Endothelial cell of umbilical vein (primary cell): Measurements from ENCODE around the gene SLC4A2. TPM values are rescaled to one million over a fixed set of nuclear protein-coding genes. Genes with fewer than 3 reads are reported as not detected.

Experiments
- BruUV-seq: library from RNA; stranded (reverse); fragments of 400-500 nt; replicated peaks from 2 replicates; lab custom pipeline; 2021; lab: Mats Ljungman, UMichigan
- CTCF ChIA-PET: fragments of 300-600, 350-600 bp; sonication (Branson Sonifier 250); formaldehyde crosslinking; loops from one replicate; lab custom pipeline; 2021; ENCODE audit warnings: antibody characterized with exemption, inconsistent platforms; lab: Charles Lee
- POLR2A ChIA-PET: fragments of 300-600, 350-600 bp; sonication (Branson Sonifier 250); formaldehyde crosslinking; loops from one replicate; lab custom pipeline; 2021; ENCODE audit warnings: antibody characterized with exemption, inconsistent platforms; lab: Charles Lee
- DNase-seq: peaks from one replicate; pipeline ENCODE4 v3.0.0-alpha.2; 2011; ENCODE audit warnings: low read depth, low spot score
- FAIRE-seq: peaks from 2 replicates; lab custom pipeline; 2011; peaks lifted over from hg19 to GRCh38; lab: Jason Lieb, UNC
- H2AFZ ChIP-seq: 2 replicates; pipeline ENCODE4 v1.6.0; 2012; ENCODE audit warnings: low read depth, low read length, control low read depth, inconsistent platforms
- H3K27ac ChIP-seq: 2 replicates; pipeline ENCODE4 v1.5.1; 2011; ENCODE audit warnings: low read depth, mild to moderate bottlenecking, control low read depth, low read length, moderate library complexity; ENCODE audit not compliant: insufficient read depth
- H3K27me3 ChIP-seq, 2 experiments: 2 replicates each; pipeline versions ENCODE4 v1.6.0 to v1.6.1; 2011; ENCODE audit warnings: low read length in 2 of 2, mixed read lengths in 1 of 2; ENCODE audit not compliant: control insufficient read depth in 2 of 2, insufficient read depth in 2 of 2
- H3K36me3 ChIP-seq, 2 experiments: 2 replicates in 1 of 2; 3 replicates in 1 of 2; pipeline ENCODE4 v1.5.1; 2011; ENCODE audit warnings: low read length in 2 of 2, mild to moderate bottlenecking in 1 of 2, moderate library complexity in 1 of 2; ENCODE audit not compliant: control insufficient read depth in 2 of 2, insufficient read depth in 2 of 2; ENCODE audit errors: extremely low read depth in 1 of 2
- H3K4me1 ChIP-seq: 3 replicates; pipeline ENCODE4 v1.5.1; 2011; ENCODE audit warnings: mild to moderate bottlenecking, low read length; ENCODE audit not compliant: control insufficient read depth, insufficient read depth; ENCODE audit errors: extremely low read depth
- H3K4me2 ChIP-seq: 2 replicates; pipeline ENCODE4 v1.6.1; 2011; ENCODE audit warnings: low read length, control low read depth, mixed read lengths; ENCODE audit not compliant: insufficient read depth
- H3K4me3 ChIP-seq, 3 experiments: fragments of 200-600 bp in 1 of 3; sonication (generic), shearing (Covaris generic) in 1 of 3; replicated peaks in 1 of 3; 2 replicates each; pipeline ENCODE4 v1.5.1; 2011 to 2016; ENCODE audit warnings: control low read depth in 3 of 3, low read length in 3 of 3, mild to moderate bottlenecking in 2 of 3, inconsistent platforms in 1 of 3, low read depth in 1 of 3, moderate library complexity in 1 of 3; ENCODE audit not compliant: insufficient read depth in 1 of 3
- H3K79me2 ChIP-seq: 2 replicates; pipeline ENCODE4 v1.6.0; 2012; ENCODE audit warnings: low read length, inconsistent platforms; ENCODE audit not compliant: control insufficient read depth, insufficient read depth
- H3K9ac ChIP-seq: replicated peaks from 2 replicates; pipeline ENCODE3; 2011; ENCODE audit warnings: low read length, control low read depth; ENCODE audit not compliant: insufficient read depth; ENCODE audit errors: extremely low read depth
- H3K9me1 ChIP-seq: replicated peaks from 3 replicates; pipeline ENCODE4 v1.6.0; 2011; ENCODE audit warnings: mild to moderate bottlenecking, low read length; ENCODE audit not compliant: control insufficient read depth, insufficient read depth; ENCODE audit errors: extremely low read depth
- H3K9me3 ChIP-seq: replicated peaks from 2 replicates; pipeline ENCODE4 v1.5.1; 2012; ENCODE audit warnings: low read length, inconsistent platforms; ENCODE audit not compliant: control insufficient read depth, insufficient read depth
- H4K20me1 ChIP-seq: replicated peaks from 2 replicates; pipeline ENCODE3; 2011; ENCODE audit warnings: mild to moderate bottlenecking, low read length; ENCODE audit not compliant: control insufficient read depth, insufficient read depth; ENCODE audit errors: extremely low read depth
- EZH2 ChIP-seq: IDR thresholded peaks from 2 replicates; pipeline ENCODE4 v1.6.1; 2012; ENCODE audit warnings: borderline replicate concordance, low read depth, mild to moderate bottlenecking, moderate library complexity, low read length, inconsistent platforms; ENCODE audit not compliant: severe bottlenecking
- FOS ChIP-seq: IDR thresholded peaks from 2 replicates; pipeline ENCODE4 v1.6.1; 2011; ENCODE audit warnings: mild to moderate bottlenecking, low read length, moderate library complexity, borderline replicate concordance; ENCODE audit not compliant: insufficient read depth
- GATA2 ChIP-seq: IDR thresholded peaks from 2 replicates; pipeline ENCODE4 v1.7.0; 2011; ENCODE audit warnings: low read depth, mild to moderate bottlenecking, moderate library complexity, mixed read lengths, low read length; ENCODE audit not compliant: insufficient read length, insufficient read depth
- JUN ChIP-seq: IDR thresholded peaks from 2 replicates; pipeline ENCODE4 v1.6.1; 2011; ENCODE audit warnings: borderline replicate concordance, low read depth; ENCODE audit not compliant: insufficient read length, insufficient read depth
- MYC ChIP-seq: IDR thresholded peaks from one replicate; pipeline ENCODE4 v1.6.1; 2011; ENCODE audit warnings: mild to moderate bottlenecking, low read depth, low read length
- POLR2A ChIP-seq: IDR thresholded peaks from 2 replicates; pipeline ENCODE4 v1.6.1; 2012; ENCODE audit warnings: low read depth, mild to moderate bottlenecking, control low read depth, low read length
- POLR2AphosphoS5 ChIP-seq: IDR thresholded peaks from 2 replicates; pipeline ENCODE4 v1.6.1; 2012; ENCODE audit warnings: low read depth, mild to moderate bottlenecking, control low read depth, low read length, moderate library complexity; ENCODE audit not compliant: insufficient read depth
- dilution Hi-C: fragments of 300-500 bp; cut with MboI; formaldehyde crosslinking; loops from one replicate; pipeline ENCODE4 v1.15.0; 2019; ENCODE audit warnings: low sequenced_read_pairs; ENCODE audit not compliant: extremely low pct_ligation_motif_present
- intact Hi-C: fragments of 100-400 bp; cut with micrococcal nuclease; formaldehyde crosslinking; loops from one replicate; pipeline ENCODE4 v1.10.0; 2022
- polyA plus RNA-seq, 4 experiments: library from polyadenylated mRNA; depleted of rRNA in 3 of 4; stranded (reverse) in 3 of 4; unstranded in 1 of 4; fragments of >200 nt; gene quantifications; 2 replicates each; pipeline versions ENCODE4 v1.2.1 to v1.2.3, GENCODE V29; 2011 to 2012; ENCODE audit warnings: missing spikeins in 1 of 4
- total RNA-seq: library from RNA; stranded (reverse); gene quantifications from 2 replicates; pipeline ENCODE4 v1.2.3, GENCODE V29; 2021
- TF ChIP-seq, protein P1 (sequence below), 2 donors: IDR thresholded peaks; 1 replicate in 1 of 2; 2 replicates in 1 of 2; pipeline ENCODE4 v1.5.1; 2011; ENCODE audit warnings: low read length in 2 of 2, mild to moderate bottlenecking in 2 of 2, moderate library complexity in 2 of 2, control low read depth in 1 of 2, inconsistent platforms in 1 of 2, low read depth in 1 of 2; ENCODE audit not compliant: insufficient read depth in 1 of 2; ENCODE audit errors: extremely low read depth in 1 of 2
- TF ChIP-seq, protein P2 (sequence below): IDR thresholded peaks from 2 replicates; pipeline ENCODE4 v1.6.1; 2011; ENCODE audit not compliant: insufficient read depth, insufficient read length

The SLC4A2 gene
- total and polyA plus RNA-seq, 2 donors (not counting 3 experiments of a cell fraction or from before 2014, with no cell fraction given), result 108 to 172 TPM

DNA sequence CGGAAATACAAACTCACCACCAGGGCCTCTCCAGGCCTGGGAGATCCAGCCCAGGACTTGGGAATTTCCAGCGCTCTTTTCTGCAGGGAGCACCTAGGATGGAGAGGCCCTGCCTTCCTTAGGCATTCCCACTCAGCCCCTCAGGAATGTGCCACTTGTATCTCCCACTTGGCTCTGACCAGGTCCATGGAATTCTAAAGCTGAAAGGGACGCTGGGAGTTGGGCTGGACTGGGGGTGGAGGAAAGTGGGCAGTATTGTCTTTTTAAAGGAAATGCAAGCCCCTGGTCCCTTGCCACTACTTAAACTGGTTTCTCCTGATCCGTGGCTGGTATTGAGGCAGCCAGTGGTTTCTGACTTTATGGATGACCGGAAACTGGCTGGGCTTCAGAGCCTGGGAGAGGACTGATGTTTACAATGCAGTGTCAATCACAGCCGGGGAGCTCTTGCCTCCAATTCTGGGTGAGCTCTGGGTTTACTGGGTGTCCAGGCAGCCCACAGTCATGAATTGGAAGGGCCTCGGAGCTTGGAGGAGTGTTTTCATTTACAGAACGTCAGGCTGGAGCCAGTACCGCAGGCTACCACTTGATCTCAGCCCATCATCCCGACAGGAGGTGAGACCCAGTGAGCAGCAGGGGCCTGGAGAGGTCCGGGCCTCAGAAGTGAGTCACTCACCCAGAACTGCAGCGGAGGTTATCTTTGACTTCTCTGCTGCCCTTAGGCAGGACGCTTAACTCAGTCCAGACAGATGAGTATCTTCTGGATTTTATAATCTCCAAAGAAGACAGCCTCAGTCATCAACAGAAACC lies 54.2 kb downstream of the SLC4A2 start:
- FAIRE-seq, result peak; percentile 84
- intact Hi-C loops, result loop anchor here (2.0 kb wide), 1 partner anchor 125 kb away; no protein-coding TSS in a partner anchor
- Histone ChIP-seq H3K4me2 (peak overlapping the region; percentile 10), H3K36me3 (peaks cover 0 to 15% of the 10 kb centered on the region in 2 experiments), H3K4me1 (peaks cover 19% of the 10 kb centered on the region), H3K9ac (no peak overlapping the region), H3K9me1 (no peaks in the 10 kb centered on the region), H3K9me3 (no peaks in the 10 kb centered on the region), H2AFZ (no peak overlapping the region), H3K27me3 (no peaks in the 10 kb centered on the region), H3K4me3 (no peak overlapping the region), H3K79me2 (peaks cover 68% of the 10 kb centered on the region), H4K20me1 (no peaks in the 10 kb centered on the region), H3K27ac (peak overlapping the region; percentile 46)
- dilution Hi-C loops, result no loop called here
- DNase-seq, result peak; percentile 33
- TF ChIP-seq JUN (no peak), EZH2 (no peak), MYC (no peak), FOS (peak; percentile 45), POLR2A (no peak), GATA2 (peak; percentile 50), POLR2AphosphoS5 (no peak)
- TF ChIP-seq, protein P1, sequence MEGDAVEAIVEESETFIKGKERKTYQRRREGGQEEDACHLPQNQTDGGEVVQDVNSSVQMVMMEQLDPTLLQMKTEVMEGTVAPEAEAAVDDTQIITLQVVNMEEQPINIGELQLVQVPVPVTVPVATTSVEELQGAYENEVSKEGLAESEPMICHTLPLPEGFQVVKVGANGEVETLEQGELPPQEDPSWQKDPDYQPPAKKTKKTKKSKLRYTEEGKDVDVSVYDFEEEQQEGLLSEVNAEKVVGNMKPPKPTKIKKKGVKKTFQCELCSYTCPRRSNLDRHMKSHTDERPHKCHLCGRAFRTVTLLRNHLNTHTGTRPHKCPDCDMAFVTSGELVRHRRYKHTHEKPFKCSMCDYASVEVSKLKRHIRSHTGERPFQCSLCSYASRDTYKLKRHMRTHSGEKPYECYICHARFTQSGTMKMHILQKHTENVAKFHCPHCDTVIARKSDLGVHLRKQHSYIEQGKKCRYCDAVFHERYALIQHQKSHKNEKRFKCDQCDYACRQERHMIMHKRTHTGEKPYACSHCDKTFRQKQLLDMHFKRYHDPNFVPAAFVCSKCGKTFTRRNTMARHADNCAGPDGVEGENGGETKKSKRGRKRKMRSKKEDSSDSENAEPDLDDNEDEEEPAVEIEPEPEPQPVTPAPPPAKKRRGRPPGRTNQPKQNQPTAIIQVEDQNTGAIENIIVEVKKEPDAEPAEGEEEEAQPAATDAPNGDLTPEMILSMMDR (IDR thresholded peaks at IDR 0.05; ENCODE audit: extremely low read depth in 1 of 2, insufficient read depth in 1 of 2, low read depth in 1 of 2, low read length in 2 of 2), result no peak
- TF ChIP-seq, protein P2, sequence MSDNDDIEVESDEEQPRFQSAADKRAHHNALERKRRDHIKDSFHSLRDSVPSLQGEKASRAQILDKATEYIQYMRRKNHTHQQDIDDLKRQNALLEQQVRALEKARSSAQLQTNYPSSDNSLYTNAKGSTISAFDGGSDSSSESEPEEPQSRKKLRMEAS, result no peak
- CTCF ChIA-PET, result interaction anchor here (0.5 to 3.0 kb wide), 6 partner anchors 11 to 131 kb away, joined by 3 to 33 read pairs (median 4); partner anchors contain the start of gene FASTK
- POLR2A ChIA-PET, result interaction anchor here (0.5 kb wide), 1 partner anchor 49 kb away, joined by 3 read pairs; no protein-coding TSS in a partner anchor
- no TSS peak for BruUV-seq
